T-helper 2 cell treated with Interferon-gamma antibody and Interleukin-4, amounts not matched to agents 100 ng/mL and 5 ng/mL, for 36 hours (primary cell): Measurements from ENCODE around the gene TNIK. TPM values are rescaled to one million over a fixed set of nuclear protein-coding genes. Genes with fewer than 3 reads are reported as not detected.

ENCODE experiments used
- intact Hi-C: fragments of 100-400 bp; cut with micrococcal nuclease; formaldehyde crosslinking; loops from one replicate; pipeline ENCODE4 v1.15.1; 2023
- total RNA-seq: library from RNA; stranded (reverse); gene quantifications from 2 replicates; pipeline ENCODE4 v1.2.3, GENCODE V29; 2022

Gene TNIK
- total RNA-seq, 1 donor from 2014 or later, result 73.1 TPM

- intact Hi-C loops, result no loop called here
Measured at GRCh38 chr3:171346582-171347300, 113.5 kb downstream of the TNIK start.

- intact Hi-C loops, result no loop called here
Measured at GRCh38 chr3:171346019-171346418, 114.2 kb downstream of the TNIK start.

- intact Hi-C loops, result no loop called here
Measured at GRCh38 chr3:171345107-171345843, 114.9 kb downstream of the TNIK start.

GRCh38 chr3:171343693-171344092 is 116.5 kb downstream of the TNIK start:
- intact Hi-C loops, result no loop called here

- intact Hi-C loops, result no loop called here
Measured at GRCh38 chr3:171342783-171343420, 117.3 kb downstream of the TNIK start.

GRCh38 chr3:171342200-171342599 is 118.0 kb downstream of the TNIK start:
- intact Hi-C loops, result no loop called here

- intact Hi-C loops, result no loop called here
Measured at GRCh38 chr3:171340434-171340833, 119.8 kb downstream of the TNIK start.

DNA sequence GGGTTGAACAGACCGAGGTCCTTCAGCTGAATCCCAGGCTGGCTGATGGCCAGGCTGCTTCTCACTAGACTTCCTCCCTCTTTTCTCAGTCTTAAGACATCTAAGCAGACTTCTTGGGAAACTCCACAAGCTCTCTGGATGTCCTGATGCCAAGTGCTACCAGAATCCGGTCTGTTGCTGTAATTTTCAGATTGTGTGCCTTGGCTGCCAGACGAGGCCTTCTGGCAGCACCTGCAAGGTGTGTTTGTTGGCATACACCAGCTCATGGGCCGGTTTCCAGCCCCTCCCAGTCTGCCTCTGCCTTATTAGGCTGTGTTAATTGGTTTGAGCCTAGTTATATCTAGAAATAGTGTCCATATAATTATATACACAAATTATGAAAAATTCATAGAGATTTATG is 120.6 kb downstream of the TNIK start:
- intact Hi-C loops, result no loop called here

DNA sequence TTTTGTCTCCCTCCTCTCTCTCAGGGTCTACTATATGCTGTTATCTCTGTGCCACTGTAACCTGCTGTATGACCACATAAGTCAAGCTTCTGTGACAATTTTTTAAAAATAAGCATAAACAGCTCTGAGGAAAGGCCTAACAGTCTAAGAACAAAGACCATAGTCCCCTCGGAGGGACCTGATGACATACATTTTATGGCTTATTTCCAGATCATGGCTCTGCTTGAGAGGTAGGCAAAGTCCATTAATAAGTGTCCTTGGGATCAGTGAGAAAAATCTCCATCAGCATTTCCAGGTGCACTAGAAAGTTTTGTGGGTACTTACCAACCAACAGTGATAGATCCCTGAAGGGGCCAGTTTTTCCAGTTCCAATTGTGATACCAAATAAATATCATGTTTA is 123.8 kb downstream of the TNIK start:
- intact Hi-C loops, result no loop called here

DNA sequence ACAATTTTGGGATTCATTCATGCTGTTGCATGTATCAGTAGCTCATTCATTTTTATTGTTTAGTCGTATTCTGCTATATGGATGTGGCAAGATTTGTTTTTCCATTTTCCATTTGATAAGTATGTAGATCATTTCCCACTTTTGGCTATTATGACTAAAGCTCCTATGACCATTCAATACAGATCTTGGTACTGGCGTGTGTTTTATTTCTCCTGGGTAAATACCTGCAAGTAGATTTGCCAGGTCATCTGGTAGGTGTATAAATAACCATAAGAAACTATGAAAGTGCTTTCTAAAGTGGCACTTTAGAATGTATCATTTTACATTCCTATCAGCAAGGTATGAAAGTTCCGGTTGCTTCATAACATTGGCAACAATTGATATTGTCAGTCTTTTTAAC is 124.6 kb downstream of the TNIK start:
- intact Hi-C loops, result no loop called here

- intact Hi-C loops, result no loop called here
Measured at GRCh38 chr3:171334465-171334811, 125.8 kb downstream of the TNIK start.

- intact Hi-C loops, result no loop called here
Measured at GRCh38 chr3:171333784-171334464, 126.3 kb downstream of the TNIK start.

DNA sequence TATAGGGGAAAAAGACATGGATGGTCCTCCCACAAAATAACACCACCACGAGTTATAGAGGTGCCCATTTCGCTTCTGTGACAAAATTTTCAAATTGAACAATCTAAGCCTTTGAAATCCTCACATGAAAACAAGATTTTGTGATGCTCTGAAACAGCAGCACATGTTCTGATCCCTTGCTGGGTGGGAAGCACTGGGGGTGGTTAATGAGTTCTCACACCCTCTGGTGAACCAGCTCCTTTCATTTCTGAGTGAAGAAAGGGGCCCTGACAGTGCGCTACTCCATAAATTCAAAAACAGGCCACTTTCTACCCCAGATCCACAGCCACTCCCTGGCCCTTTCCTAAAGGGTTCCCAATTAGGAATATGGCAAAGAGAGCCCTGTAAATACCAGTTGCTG is 129.3 kb downstream of the TNIK start:
- intact Hi-C loops, result no loop called here

DNA sequence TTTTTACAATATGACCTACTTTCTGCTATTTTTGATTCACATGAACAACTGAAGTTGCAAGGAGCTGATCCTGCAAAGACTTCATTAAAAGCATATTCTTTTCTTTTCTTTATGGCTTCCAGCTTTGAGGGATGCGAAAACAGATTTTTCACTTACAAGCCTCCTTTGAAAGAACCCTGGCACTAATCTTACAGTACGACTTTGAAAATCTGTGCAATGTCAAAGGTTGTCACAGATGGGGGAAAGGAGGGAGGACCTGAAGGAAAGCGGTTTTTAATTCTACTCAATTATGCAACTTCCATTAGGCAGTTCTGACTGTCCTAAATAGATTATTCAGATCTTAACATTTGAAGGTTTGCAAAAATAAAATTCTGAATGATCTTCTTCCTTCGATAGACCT is 130.5 kb downstream of the TNIK start:
- intact Hi-C loops, result loop anchor here (2.0 to 5.0 kb wide), 2 partner anchors 131 to 238 kb away; partner anchors contain the start of gene TNIK

- intact Hi-C loops, result loop anchor here (2.0 to 5.0 kb wide), 2 partner anchors 132 to 239 kb away; partner anchors contain the start of gene TNIK
Measured at GRCh38 chr3:171328419-171329082, 131.7 kb downstream of the TNIK start.

DNA sequence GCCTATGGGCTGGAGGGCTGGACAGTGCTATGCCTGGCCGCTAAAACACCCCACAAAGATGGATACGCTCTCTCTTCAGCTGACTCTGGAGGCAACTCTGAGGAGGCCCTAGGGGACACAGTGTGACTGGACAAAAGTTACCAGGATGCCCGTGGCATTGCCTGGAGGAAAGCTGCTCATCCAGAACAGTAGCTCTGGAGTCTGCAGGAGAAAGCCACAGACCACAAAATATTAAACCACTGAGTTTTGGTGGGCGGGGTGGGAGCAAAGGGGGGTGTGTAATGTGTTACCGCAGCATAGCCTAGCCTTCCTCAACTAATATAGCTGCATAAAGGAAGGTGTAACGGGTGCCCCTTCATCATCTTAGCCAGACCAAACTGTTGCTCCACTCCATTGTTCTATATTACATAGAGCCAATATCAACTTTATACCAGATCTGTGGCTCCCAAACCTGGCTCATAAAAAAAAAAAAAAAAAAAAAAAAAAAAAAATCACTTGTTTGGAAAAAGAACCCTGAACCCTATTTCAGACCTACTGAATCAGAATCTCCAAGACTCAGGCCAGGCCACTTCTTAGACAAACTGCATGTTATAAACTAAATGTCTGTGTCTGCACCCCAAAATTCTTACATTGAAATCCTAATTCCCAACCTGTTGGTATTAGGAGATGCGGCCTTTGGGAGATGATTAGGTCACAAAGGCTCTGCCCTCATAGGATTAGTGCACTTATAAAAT is 132.6 kb downstream of the TNIK start:
- intact Hi-C loops, result loop anchor here (2.0 to 5.0 kb wide), 2 partner anchors 133 to 240 kb away; partner anchors contain the start of gene TNIK

DNA sequence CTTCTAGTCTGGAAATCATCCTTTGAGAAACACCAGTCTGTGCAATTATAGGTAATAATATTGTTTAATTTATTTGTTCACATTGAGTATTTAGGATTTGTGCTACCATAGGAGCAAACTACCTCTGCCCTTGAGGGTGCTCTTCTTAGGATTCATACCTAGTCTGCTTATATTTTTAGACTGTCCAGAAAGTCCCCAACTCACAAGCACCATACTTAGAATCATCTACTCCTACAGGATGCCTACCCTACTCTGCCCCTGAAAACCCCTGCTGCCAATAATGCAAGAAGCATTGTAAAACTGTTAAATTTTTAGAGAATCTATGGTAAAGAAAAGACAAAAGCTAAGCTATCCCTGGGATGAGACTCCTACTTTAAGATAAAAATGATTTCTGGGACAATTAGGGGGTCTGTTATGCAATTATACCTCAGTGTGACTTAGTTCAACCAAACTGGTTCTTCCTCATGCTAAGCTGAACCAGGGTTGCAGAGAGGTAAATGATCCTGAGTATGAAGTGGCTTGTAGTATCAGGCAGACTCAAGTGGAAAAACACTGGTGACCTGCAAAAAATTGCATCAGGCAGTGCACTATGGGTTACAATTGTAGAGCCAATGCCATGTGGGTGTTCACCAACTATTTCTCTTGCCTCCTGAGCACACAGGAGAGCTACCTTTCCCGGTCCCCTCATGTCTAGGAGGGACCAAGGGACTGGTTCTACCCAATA is 133.3 kb downstream of the TNIK start:
- intact Hi-C loops, result loop anchor here (5.0 kb wide), 1 partner anchor 240 kb away; no protein-coding TSS in a partner anchor

- intact Hi-C loops, result no loop called here
Measured at GRCh38 chr3:171323938-171324536, 136.2 kb downstream of the TNIK start.
